GM19043 (cell line): ENCODE measurements around the gene COP1.

Experiments
- ATAC-seq: cut with Tn5 transposase; IDR thresholded peaks from one replicate; pipeline ENCODE4 v1.9.1; 2021; ENCODE audit warnings: low read depth; ENCODE audit not compliant: unreplicated experiment

Gene COP1

GRCh38 chr1:175978476-175978875, 228.6 kb downstream of the COP1 start:
- no peak for ATAC-seq

GRCh38 chr1:175976865-175977642, 230.0 kb downstream of the COP1 start:
- no peak for ATAC-seq

GRCh38 chr1:175969231-175969630, 237.9 kb downstream of the COP1 start:
- no peak for ATAC-seq

GRCh38 chr1:175968486-175969172, 238.5 kb downstream of the COP1 start:
- ATAC-seq: no peak

- ATAC-seq: no peak
These were observed 243.3 kb downstream of the COP1 start for GRCh38 chr1:175963740-175964139.

- no peak for ATAC-seq
These were observed 246.9 kb downstream of the COP1 start for GRCh38 chr1:175960169-175960568.

GRCh38 chr1:175951627-175952026, 255.5 kb downstream of the COP1 start:
- no peak for ATAC-seq

GRCh38 chr1:175947771-175948170, 259.3 kb downstream of the COP1 start:
- no peak for ATAC-seq

GRCh38 chr1:175944591-175944990, 262.5 kb downstream of the COP1 start:
- no peak for ATAC-seq

GRCh38 chr1:175941164-175941563, 265.9 kb downstream of the COP1 start:
- ATAC-seq: no peak

- no peak for ATAC-seq
These were observed 270.4 kb downstream of the COP1 start for GRCh38 chr1:175936736-175937135.

GRCh38 chr1:175935566-175936115, 271.4 kb downstream of the COP1 start:
- ATAC-seq: no peak

GRCh38 chr1:175935166-175935565, 271.9 kb downstream of the COP1 start:
- no peak for ATAC-seq

- no peak for ATAC-seq
These were observed 273.3 kb downstream of the COP1 start for GRCh38 chr1:175933801-175934200.

- no peak for ATAC-seq
These were observed 279.1 kb downstream of the COP1 start for GRCh38 chr1:175927944-175928343.

- no peak for ATAC-seq
These were observed 284.7 kb downstream of the COP1 start for GRCh38 chr1:175922254-175922881.

GRCh38 chr1:175920381-175920780, 286.7 kb downstream of the COP1 start:
- no peak for ATAC-seq

- ATAC-seq: no peak
These were observed 288.1 kb downstream of the COP1 start for GRCh38 chr1:175919001-175919400.

GRCh38 chr1:175918364-175918801, 288.7 kb downstream of the COP1 start:
- ATAC-seq: no peak

- no peak for ATAC-seq
These were observed 293.0 kb downstream of the COP1 start for GRCh38 chr1:175914115-175914514.

GRCh38 chr1:175911138-175911537, 295.9 kb downstream of the COP1 start:
- ATAC-seq: no peak
